HG03442 (cell line): ENCODE measurements around the gene TENT4B.
"Not testable (repeated sequence)": the region's sequence is repeated elsewhere in the genome, so short reads cannot be mapped to it uniquely, and the experiment has no call there.

ENCODE experiments used
- ATAC-seq: cut with Tn5 transposase; IDR thresholded peaks from one replicate; pipeline ENCODE4 v1.9.1; 2021; ENCODE audit warnings: mild to moderate bottlenecking, moderate library complexity; ENCODE audit not compliant: unreplicated experiment

Gene TENT4B

DNA sequence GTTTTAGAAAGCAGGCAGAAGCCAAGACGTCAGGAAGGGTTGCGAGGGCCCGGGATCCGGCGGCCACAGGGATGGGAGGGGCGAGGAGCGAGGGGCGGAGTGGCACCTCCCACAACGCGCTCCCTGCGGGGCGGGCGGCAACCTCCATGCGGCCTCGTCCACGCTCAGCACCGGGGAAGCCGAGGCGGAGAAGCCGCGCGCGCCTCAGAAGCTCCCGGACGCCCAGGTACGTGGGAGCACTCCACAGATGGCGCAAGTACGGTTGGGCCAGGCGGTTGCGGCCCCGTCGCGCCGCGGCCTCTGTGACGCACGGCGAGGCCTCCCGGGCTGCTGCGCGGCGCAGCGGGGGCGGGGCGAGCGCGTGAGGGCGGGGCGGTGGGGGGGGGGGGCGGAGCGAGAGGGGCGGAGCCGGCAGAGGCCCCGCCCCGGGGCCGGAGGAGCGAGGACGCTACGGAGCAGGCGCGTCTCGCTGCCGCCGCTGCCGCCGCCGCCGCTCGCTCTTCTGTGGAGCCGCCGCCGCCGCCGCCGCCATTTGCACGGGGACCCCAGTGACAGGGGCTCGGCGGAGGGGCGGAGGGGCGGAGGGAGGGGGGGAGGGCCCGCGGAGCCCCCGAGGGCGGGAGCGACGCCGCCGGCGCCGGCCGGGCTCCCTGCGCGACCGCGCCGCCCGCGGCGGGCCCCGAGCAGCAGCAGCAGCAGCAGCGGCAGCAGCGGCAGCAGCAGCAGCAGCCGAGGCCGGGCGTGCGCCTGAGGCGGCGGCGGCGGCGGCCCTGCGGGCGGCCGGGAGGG lies at the start of gene TENT4B:
Gene TENT4B (plus strand): TSS at position 500 of the 789 bp plus-strand sequence. CDS start 316 bp downstream, outside the sequence.
- peak; percentile 67 for ATAC-seq

GRCh38 chr16:50103764-50104163 lies 49.3 kb upstream of the TENT4B start:
- no peak for ATAC-seq

GRCh38 chr16:50114357-50115129 lies 38.6 kb upstream of the TENT4B start:
- no peak for ATAC-seq

DNA sequence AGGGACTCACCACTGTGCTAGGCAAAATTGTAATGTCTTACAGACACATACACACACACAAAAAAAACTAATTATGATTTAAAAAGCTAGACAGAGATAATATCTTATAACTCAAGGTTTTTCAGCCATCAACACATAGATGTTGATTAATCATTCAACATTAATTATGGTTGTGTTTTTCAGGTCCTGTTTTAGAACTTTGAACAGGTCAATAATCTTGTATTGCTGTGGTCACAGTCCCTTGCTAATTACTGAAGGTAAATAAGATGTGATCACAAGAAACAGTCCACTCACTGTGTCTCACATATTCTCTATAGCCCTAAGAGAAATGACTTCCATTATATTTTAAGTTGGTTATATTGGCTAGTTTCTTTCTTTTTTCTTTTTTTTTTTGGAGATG lies 32.4 kb upstream of the TENT4B start:
- no peak for ATAC-seq

GRCh38 chr16:50121278-50121677 lies 31.8 kb upstream of the TENT4B start:
- ATAC-seq = peak; percentile 61

DNA sequence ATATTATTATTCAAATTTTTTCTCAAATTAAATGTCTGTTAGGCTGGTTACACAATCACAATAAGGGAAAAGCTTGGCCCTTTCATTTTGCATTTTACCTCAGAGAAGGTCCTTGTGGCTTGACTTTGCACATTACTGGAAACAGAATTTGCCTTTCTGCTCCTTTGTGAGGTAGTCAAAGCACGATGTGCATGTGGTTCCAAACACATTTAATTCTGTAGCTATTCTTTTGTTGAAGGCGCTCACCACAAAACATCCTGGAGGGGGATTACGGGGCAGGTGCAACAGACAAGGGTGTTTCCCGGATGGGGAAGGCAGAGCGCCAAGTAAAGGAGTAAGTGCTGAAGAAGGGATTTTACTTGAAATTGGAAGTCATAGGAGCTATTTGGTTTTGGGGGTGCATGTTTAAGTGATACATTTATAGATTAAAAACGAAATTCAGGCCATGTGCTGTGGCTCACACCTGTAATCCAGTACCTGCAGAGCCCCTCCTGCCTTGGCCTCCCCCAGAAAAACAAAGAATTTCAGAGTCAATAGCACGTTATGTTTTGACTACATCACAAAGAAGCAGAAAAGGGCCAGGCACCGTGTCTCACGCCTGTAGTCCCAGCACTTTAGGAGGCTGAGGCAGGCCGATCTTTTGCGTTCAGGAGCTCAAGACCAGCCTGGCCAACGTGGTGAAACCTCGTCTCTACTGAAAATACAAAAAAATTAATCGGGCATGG lies 31.2 kb upstream of the TENT4B start:
- ATAC-seq = peak; percentile 57

- no peak for ATAC-seq
Measured at GRCh38 chr16:50123417-50123816, 29.7 kb upstream of the TENT4B start.

DNA sequence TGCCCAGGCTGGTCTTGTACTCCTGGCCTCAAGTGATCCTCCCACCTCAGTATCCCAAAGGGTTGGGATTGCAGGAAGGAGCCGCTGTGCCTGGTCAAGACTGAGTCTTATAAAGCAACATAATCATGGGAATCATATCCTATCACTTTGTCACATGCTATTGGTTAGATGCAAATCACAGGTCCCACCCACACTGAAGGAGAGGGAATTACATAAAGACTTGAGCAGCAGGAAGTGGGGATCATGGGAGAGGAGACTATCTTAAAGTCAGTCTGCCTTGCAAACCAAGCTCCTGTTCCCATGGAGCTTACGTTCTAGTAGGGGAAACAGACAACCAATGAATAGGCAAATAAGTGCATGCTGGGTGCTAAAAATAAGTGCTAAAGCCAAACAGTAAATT lies 28.3 kb upstream of the TENT4B start:
- ATAC-seq = no peak

DNA sequence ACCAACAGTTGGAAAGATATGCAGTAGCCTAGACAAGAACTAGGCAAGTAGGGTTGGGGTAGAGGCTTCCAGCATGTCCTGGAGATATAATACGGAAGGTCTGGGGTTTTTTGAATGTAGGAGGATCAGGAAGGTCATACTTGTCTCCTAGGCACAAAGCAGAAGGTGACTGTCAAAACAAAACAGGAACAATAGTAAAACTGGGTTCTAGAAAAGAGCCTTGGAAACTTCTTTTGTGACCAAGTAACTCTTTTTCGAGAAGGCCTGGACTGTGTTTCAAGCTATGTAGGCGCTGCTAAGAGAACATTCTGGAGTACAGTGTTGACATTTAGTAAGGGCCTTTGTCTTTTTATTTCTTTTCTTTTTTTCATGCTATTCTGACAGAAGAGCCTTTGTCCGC lies 26.9 kb upstream of the TENT4B start:
- ATAC-seq = no peak

GRCh38 chr16:50132571-50132970 lies 20.5 kb upstream of the TENT4B start:
- ATAC-seq = not testable (repeated sequence)

GRCh38 chr16:50133214-50133613 lies 19.9 kb upstream of the TENT4B start:
- no peak for ATAC-seq

DNA sequence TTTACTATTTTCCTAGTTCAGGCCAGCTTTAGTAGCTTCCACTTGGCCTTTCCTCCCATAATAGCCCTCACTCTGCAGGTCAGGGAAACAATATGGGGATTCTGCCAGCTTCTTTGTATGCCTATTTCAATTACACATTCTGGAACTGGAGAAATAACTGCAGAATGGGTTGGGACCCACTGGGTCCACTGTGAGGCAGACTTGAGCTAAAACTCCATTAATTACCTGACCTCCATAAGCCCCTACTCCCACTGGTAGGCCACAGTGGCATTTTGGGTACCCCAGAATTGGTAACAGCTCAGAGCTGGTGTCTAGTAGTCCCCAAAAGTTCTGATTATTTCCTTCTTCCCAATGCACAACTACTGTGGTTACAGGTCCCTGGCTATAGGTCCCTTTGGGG lies 16.7 kb upstream of the TENT4B start:
- ATAC-seq = no peak

GRCh38 chr16:50137268-50137667 lies 15.8 kb upstream of the TENT4B start:
- ATAC-seq = no peak

GRCh38 chr16:50139580-50139979 lies 13.5 kb upstream of the TENT4B start:
- ATAC-seq = no peak

GRCh38 chr16:50144211-50144610 lies 8.9 kb upstream of the TENT4B start:
- ATAC-seq = no peak

- ATAC-seq = no peak
Measured at GRCh38 chr16:50146479-50147435, 6.3 kb upstream of the TENT4B start.

GRCh38 chr16:50151322-50151721 lies 1.8 kb upstream of the TENT4B start:
- no peak for ATAC-seq

- ATAC-seq = no peak
Measured at GRCh38 chr16:50151756-50152155, 1.4 kb upstream of the TENT4B start.

DNA sequence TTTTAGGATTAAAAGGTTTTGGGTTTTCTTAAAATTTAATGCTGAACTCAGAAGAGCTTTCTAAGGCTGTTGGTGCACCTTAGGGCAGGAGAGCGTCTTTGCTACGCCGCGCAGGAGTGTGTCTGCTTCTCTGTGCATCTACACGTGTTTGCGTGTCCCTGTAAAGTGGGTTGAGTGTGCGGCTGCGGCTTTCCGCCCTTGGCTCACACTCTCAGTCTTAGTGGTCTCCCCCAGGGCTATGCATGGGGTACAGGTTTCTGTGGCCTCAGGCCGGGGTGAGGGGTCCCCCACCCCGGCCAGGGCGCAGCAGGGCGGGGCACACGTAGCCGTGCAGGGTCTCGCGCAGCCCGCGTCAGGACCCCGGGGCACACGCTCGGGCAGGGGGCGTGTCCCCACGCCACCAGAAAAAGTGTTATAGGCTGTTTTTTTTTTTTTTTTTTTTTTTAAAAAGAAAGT lies 727 bp upstream of the TENT4B start:
- peak; percentile 52 for ATAC-seq
